HepG2 (cell line): ENCODE data around the gene DRAP1. TPM values are rescaled to one million over a fixed set of nuclear protein-coding genes. Genes with fewer than 3 reads are reported as not detected.

Experiments
- ATF2 ChIP-seq: sonication (generic); formaldehyde crosslinking; IDR thresholded peaks from 2 replicates; pipeline ENCODE4 v1.4.0; 2020; ENCODE audit warnings: missing genetic modification reagents
- BHLHE40 ChIP-seq: IDR thresholded peaks from 2 replicates; pipeline ENCODE4 v1.6.1; 2011; ENCODE audit warnings: low read length, improper control_type of control experiment
- E2F2 ChIP-seq: sonication (generic); formaldehyde crosslinking; IDR thresholded peaks from 2 replicates; pipeline ENCODE4 v1.4.0; 2020; ENCODE audit warnings: missing genetic modification reagents, borderline replicate concordance
- ESRRA ChIP-seq: sonication (generic); formaldehyde crosslinking; IDR thresholded peaks from 2 replicates; pipeline ENCODE4 v1.5.1; 2020; ENCODE audit warnings: mild to moderate bottlenecking, low read depth, missing genetic modification reagents
- HNRNPL ChIP-seq: fragments of 200-400 bp; formaldehyde crosslinking; IDR thresholded peaks from 2 replicates; pipeline ENCODE4 v1.6.1; 2017; ENCODE audit warnings: mild to moderate bottlenecking, low read depth, low read length
- IKZF5 ChIP-seq: IDR thresholded peaks from 2 replicates; pipeline ENCODE4 v1.6.1; 2018; ENCODE audit warnings: missing genetic modification reagents, mild to moderate bottlenecking, missing compliant biosample characterization
- IRF2 ChIP-seq: IDR thresholded peaks from 2 replicates; pipeline ENCODE4 v1.6.1; 2018; ENCODE audit warnings: missing genetic modification reagents, missing compliant biosample characterization
- MLXIP ChIP-seq: sonication (generic); formaldehyde crosslinking; IDR thresholded peaks from 2 replicates; pipeline ENCODE4 v1.9.0; 2021; ENCODE audit warnings: missing genetic modification reagents, borderline replicate concordance
- MTF2 ChIP-seq: sonication (generic); formaldehyde crosslinking; IDR thresholded peaks from 2 replicates; pipeline ENCODE4 v1.5.0; 2020; ENCODE audit warnings: missing genetic modification reagents, borderline replicate concordance
- PBX3 ChIP-seq: sonication (generic); formaldehyde crosslinking; IDR thresholded peaks from 2 replicates; pipeline ENCODE4 v1.8.1; 2023; ENCODE audit warnings: missing genetic modification reagents, inconsistent platforms, borderline replicate concordance
- RFXAP ChIP-seq: sonication (generic); formaldehyde crosslinking; IDR thresholded peaks from 2 replicates; pipeline ENCODE4 v1.4.0; 2020; ENCODE audit warnings: missing genetic modification reagents, borderline replicate concordance
- SALL2 ChIP-seq: sonication (generic); formaldehyde crosslinking; IDR thresholded peaks from 2 replicates; pipeline ENCODE4 v1.8.1; 2023; ENCODE audit warnings: mild to moderate bottlenecking, missing genetic modification reagents, inconsistent platforms
- SMARCE1 ChIP-seq: fragments of 450-650 bp; IDR thresholded peaks from 2 replicates; pipeline ENCODE4 v1.6.1; 2017; ENCODE audit warnings: borderline replicate concordance
- TOPORS ChIP-seq: sonication (generic); formaldehyde crosslinking; IDR thresholded peaks from 2 replicates; pipeline ENCODE4 v1.8.0; 2023; ENCODE audit warnings: mild to moderate bottlenecking, missing genetic modification reagents
- ZNF230 ChIP-seq: sonication (generic); formaldehyde crosslinking; IDR thresholded peaks from 2 replicates; pipeline ENCODE4 v1.4.0; 2020; ENCODE audit warnings: mild to moderate bottlenecking, missing genetic modification reagents
- ZNF253 ChIP-seq: sonication (generic); formaldehyde crosslinking; IDR thresholded peaks from 2 replicates; pipeline ENCODE4 v1.8.0; 2022; ENCODE audit warnings: mild to moderate bottlenecking, missing genetic modification reagents, borderline replicate concordance
- ZNF460 ChIP-seq: sonication (generic); formaldehyde crosslinking; IDR thresholded peaks from 2 replicates; pipeline ENCODE4 v1.5.1; 2020; ENCODE audit warnings: missing genetic modification reagents, mild to moderate bottlenecking, borderline replicate concordance
- ZNF501 ChIP-seq: sonication (generic); formaldehyde crosslinking; IDR thresholded peaks from 2 replicates; pipeline ENCODE4 v1.5.1; 2020; ENCODE audit warnings: mild to moderate bottlenecking, moderate library complexity, missing genetic modification reagents
- ZNF556 ChIP-seq: sonication (generic); formaldehyde crosslinking; IDR thresholded peaks from 2 replicates; pipeline ENCODE4 v1.4.0; 2020; ENCODE audit warnings: mild to moderate bottlenecking, missing genetic modification reagents, borderline replicate concordance
- ZNF703 ChIP-seq: sonication (generic); formaldehyde crosslinking; IDR thresholded peaks from 2 replicates; pipeline ENCODE4 v1.5.1; 2020; ENCODE audit warnings: missing genetic modification reagents, mild to moderate bottlenecking, moderate library complexity, borderline replicate concordance
- ZSCAN9 ChIP-seq: IDR thresholded peaks from 2 replicates; pipeline ENCODE4 v1.6.1; 2016; ENCODE audit warnings: borderline replicate concordance
- polyA plus RNA-seq, 8 experiments: library from polyadenylated mRNA; depleted of rRNA in 3 of 8; stranded (reverse) in 7 of 8; unstranded in 1 of 8; fragments of >200 nt; fragmentation: Illumina TruSeq in 4 of 8; extraction: Trizol in 4 of 8; gene quantifications; 2 replicates each; pipeline versions ENCODE4 v1.2.1 to v1.2.3, GENCODE V29; 2011 to 2016; ENCODE audit warnings: low read depth in 4 of 8, missing spikeins in 1 of 8, mixed read lengths in 1 of 8; ENCODE audit not compliant: insufficient read depth in 1 of 8
- total RNA-seq, 5 experiments: library from RNA; depleted of rRNA; stranded (reverse); fragments of >200 nt; fragmentation: Illumina TruSeq; extraction: Trizol; gene quantifications; 2 replicates each; pipeline ENCODE4 v1.2.3, GENCODE V29; 2016; ENCODE audit warnings: low read depth in 1 of 5

Gene DRAP1
- total and polyA plus RNA-seq, 2 of the 13 experiments (the other 11 are each of a cell fraction or from before 2014, with no cell fraction given), result 46.8 to 52.3 TPM

GRCh38 chr11:65873318-65874156 is 45.7 kb upstream of the DRAP1 start (continued):
- no peak for TF ChIP-seq IRF2
- no peak for TF ChIP-seq E2F2 (CRISPR knock-in tag)
- TF ChIP-seq IKZF5, result no peak
- no peak for TF ChIP-seq MLXIP (CRISPR knock-in tag)
- no peak for TF ChIP-seq BHLHE40
- no peak for TF ChIP-seq SMARCE1
- no peak for TF ChIP-seq RFXAP (CRISPR knock-in tag)
- TF ChIP-seq PBX3, result no peak
- TF ChIP-seq ZSCAN9, result no peak; the same call in 1 of the 2 replicates
- TF ChIP-seq ATF2 (CRISPR knock-in tag), result 0 out of 2 replicates have a peak, but pooled peaks have one; percentile 13
- peak; percentile 69 for TF ChIP-seq ZNF501 (CRISPR knock-in tag)
- TF ChIP-seq ZNF230 (CRISPR knock-in tag), result no peak
- no peak for TF ChIP-seq SALL2 (CRISPR knock-in tag)
- TF ChIP-seq TOPORS (CRISPR knock-in tag), result no peak
- peak; percentile 63; the same call in 1 of the 2 replicates for TF ChIP-seq HNRNPL
- no peak for TF ChIP-seq ZNF253 (CRISPR knock-in tag)
- 0 out of 2 replicates have a peak, but pooled peaks have one; percentile 58 for TF ChIP-seq ESRRA (CRISPR knock-in tag)
- no peak for TF ChIP-seq MTF2
- no peak for TF ChIP-seq ZNF556
- no peak; the same call in 1 of the 2 replicates for TF ChIP-seq ZNF460 (CRISPR knock-in tag)
- TF ChIP-seq ZNF703 (CRISPR knock-in tag), result 0 out of 2 replicates have a peak, but pooled peaks have one; percentile 11
